K562 (cell line): ENCODE results near the gene ENC1. TPM values are rescaled to one million over a fixed set of nuclear protein-coding genes. Genes with fewer than 3 reads are reported as not detected.

ENCODE experiments used
- ATAC-seq: fragments of 200-7000 bp; cut with Tn5 transposase; 3 replicates; pipeline ENCODE4 v1.9.1; 2020; ENCODE audit warnings: moderate library complexity
- BruUV-seq: library from RNA; stranded (reverse); fragments of 400-500 nt; replicated peaks from 2 replicates; lab custom pipeline; 2021; lab: Mats Ljungman, UMichigan
- CTCF ChIA-PET: fragments of 300-600 bp; formaldehyde crosslinking; extraction: SDS; loops from one replicate; lab custom pipeline; 2021; ENCODE audit warnings: low intra/inter-chr PET ratio; lab: Yijun Ruan, JAX
- POLR2A ChIA-PET: fragments of 300-600, 350-650 bp; sonication (Branson Sonifier 250); formaldehyde crosslinking; extraction: SDS; loops from one replicate; lab custom pipeline; 2021; ENCODE audit warnings: antibody characterized with exemption, inconsistent platforms; lab: Yijun Ruan, JAX
- DNase-seq, 4 experiments: peaks; one replicate each; pipeline versions ENCODE4 v3.0.0 to v3.0.0-alpha.2; 2011 to 2018; ENCODE audit warnings: low spot score in 3 of 4, mixed read lengths in 3 of 4; ENCODE audit errors: extremely low read depth in 1 of 4
- FAIRE-seq: peaks from 2 replicates; lab custom pipeline; 2011; peaks lifted over from hg19 to GRCh38; lab: Jason Lieb, UNC
- H2AFZ ChIP-seq: 2 replicates; pipeline ENCODE4 v1.6.0; 2011; ENCODE audit warnings: low read depth, low read length, control low read depth, inconsistent platforms
- H3K27ac ChIP-seq: fragments of 200-600 bp; 3 replicates; pipeline ENCODE4 v1.8.0; 2011; ENCODE audit warnings: low read depth, mild to moderate bottlenecking, control low read depth, inconsistent platforms, low read length, moderate library complexity, mixed read lengths; ENCODE audit errors: extremely low read depth
- H3K27me3 ChIP-seq, 2 experiments: fragments of 300-600 bp in 1 of 2; 2 replicates in 1 of 2; 3 replicates in 1 of 2; pipeline versions ENCODE4 v1.6.0 to v1.8.0; 2011; ENCODE audit warnings: inconsistent platforms in 2 of 2, low read length in 2 of 2, mild to moderate bottlenecking in 1 of 2, mixed read lengths in 1 of 2, moderate library complexity in 1 of 2; ENCODE audit not compliant: control insufficient read depth in 2 of 2, insufficient read depth in 2 of 2
- H3K36me3 ChIP-seq: fragments of 300-600 bp; 3 replicates; pipeline ENCODE4 v1.8.0; 2011; ENCODE audit warnings: mild to moderate bottlenecking, low read length, inconsistent platforms; ENCODE audit not compliant: control insufficient read depth, insufficient read depth
- H3K4me1 ChIP-seq, 2 experiments: fragments of 200-600 bp in 1 of 2; replicated peaks in 1 of 2; 2 replicates in 1 of 2; 3 replicates in 1 of 2; pipeline versions ENCODE4 v1.5.1 to v1.8.0; 2011; ENCODE audit warnings: inconsistent platforms in 2 of 2, low read length in 2 of 2, mild to moderate bottlenecking in 1 of 2, mixed read lengths in 1 of 2, moderate library complexity in 1 of 2; ENCODE audit not compliant: control insufficient read depth in 2 of 2, insufficient read depth in 2 of 2
- H3K4me2 ChIP-seq: 2 replicates; pipeline ENCODE4 v1.6.1; 2011; ENCODE audit warnings: low read length, control low read depth, inconsistent platforms, mixed read lengths; ENCODE audit not compliant: insufficient read depth
- H3K4me3 ChIP-seq: fragments of 200-600 bp; sonication (generic), shearing (Covaris generic); 2 replicates; pipeline ENCODE4 v1.5.1; 2016; ENCODE audit warnings: control low read depth, inconsistent platforms
- H3K79me2 ChIP-seq: fragments of 200-600 bp; 3 replicates; pipeline ENCODE4 v1.8.0; 2011; ENCODE audit warnings: low read length, inconsistent platforms; ENCODE audit not compliant: control insufficient read depth, insufficient read depth
- H3K9ac ChIP-seq, 2 experiments: 2 replicates each; pipeline versions ENCODE4 v1.6.0 to v1.6.1; 2011; ENCODE audit warnings: low read depth in 2 of 2, low read length in 2 of 2, control low read depth in 1 of 2, inconsistent platforms in 1 of 2, mild to moderate bottlenecking in 1 of 2, mixed read lengths in 1 of 2; ENCODE audit not compliant: insufficient read depth in 1 of 2
- H3K9me1 ChIP-seq: one replicate; pipeline ENCODE4 v1.6.0; 2011; ENCODE audit warnings: inconsistent platforms, mild to moderate bottlenecking, low read length, moderate library complexity; ENCODE audit not compliant: control insufficient read depth, insufficient read depth
- H3K9me3 ChIP-seq: replicated peaks from 2 replicates; pipeline ENCODE4 v1.5.1; 2011; ENCODE audit warnings: low read depth, low read length, inconsistent platforms; ENCODE audit not compliant: control insufficient read depth, insufficient read depth
- H4K20me1 ChIP-seq: replicated peaks from 2 replicates; pipeline ENCODE4 v1.6.1; 2011; ENCODE audit warnings: low read length, inconsistent platforms, mixed read lengths; ENCODE audit not compliant: control insufficient read depth, insufficient read depth
- MAFG ChIP-seq: fragments of 450-650 bp; conservative IDR thresholded peaks from 2 replicates; pipeline ENCODE4 v1.6.1; 2016; ENCODE audit warnings: missing genetic modification characterization, missing compliant biosample characterization
- PRDM10 ChIP-seq: fragments of 450-650 bp; IDR thresholded peaks from 2 replicates; pipeline ENCODE4 v1.6.1; 2018; ENCODE audit not compliant: partially characterized antibody
- TOE1 ChIP-seq, 2 experiments: fragments of 450-650 bp in 1 of 2; sonication (generic) in 1 of 2; formaldehyde crosslinking in 1 of 2; IDR thresholded peaks; 2 replicates each; pipeline versions ENCODE4 v1.7.1 to v1.8.0; 2016 to 2022; ENCODE audit warnings: borderline replicate concordance in 2 of 2, mild to moderate bottlenecking in 2 of 2, antibody characterized with exemption in 1 of 2, inconsistent platforms in 1 of 2, low read depth in 1 of 2, missing genetic modification reagents in 1 of 2, moderate library complexity in 1 of 2
- ZNF280A ChIP-seq: fragments of 450-650 bp; IDR thresholded peaks from 2 replicates; pipeline ENCODE4 v1.6.1; 2018; ENCODE audit warnings: mild to moderate bottlenecking, low read depth; ENCODE audit not compliant: partially characterized antibody
- ZNF324 ChIP-seq: fragments of 250-450 bp; sonication (Bioruptor Pico); IDR thresholded peaks from 2 replicates; pipeline ENCODE4 v1.4.0; 2020; ENCODE audit warnings: mild to moderate bottlenecking
- WGBS: fragments of 100-300 bp; shearing (Covaris generic); methylation state at CpG from one replicate; pipeline ENCODE4 v1.1.6; 2016; ENCODE audit warnings: low coverage, mixed read lengths; ENCODE audit not compliant: insufficient coverage; ENCODE audit errors: missing lambda C conversion rate; 5-methylcytosine and 5-hydroxymethylcytosine counted together
- in situ Hi-C: fragments of 300-500 bp; cut with MboI; formaldehyde crosslinking; loops from 4 replicates; pipeline ENCODE4 v1.15.0; 2018; ENCODE audit warnings: inconsistent platforms, mixed read lengths
- intact Hi-C: fragments of 100-400 bp; cut with micrococcal nuclease; formaldehyde crosslinking; loops from 2 replicates; pipeline ENCODE4 v1.14.2; 2022
- polyA plus RNA-seq, 8 experiments: library from polyadenylated mRNA; depleted of rRNA in 4 of 8; stranded (reverse) in 5 of 8; unstranded in 3 of 8; fragments of >200 nt; fragmentation: Nextera tagmentation in 2 of 8; fragmentation: Illumina TruSeq in 1 of 8; extraction: Ambion mirVana in 2 of 8; extraction: Trizol in 1 of 8; gene quantifications; 2 replicates each; pipeline versions ENCODE4 v1.2.1 to v1.2.3, GENCODE V29; 2011 to 2014; ENCODE audit warnings: inconsistent platforms in 1 of 8, missing spikeins in 1 of 8
- total RNA-seq, 7 experiments: library from RNA; depleted of rRNA in 6 of 7; stranded (reverse); fragments of >200 nt in 6 of 7; fragmentation: Illumina TruSeq in 2 of 7; extraction: Trizol in 2 of 7; gene quantifications; 2 replicates each; pipeline versions ENCODE4 v1.2.1 to v1.2.3, GENCODE V29; 2011 to 2021; ENCODE audit warnings: low replicate concordance in 1 of 7

ENC1 gene
- total and polyA plus RNA-seq, 9 of the 15 experiments (the other 6 are each of a cell fraction or from before 2014, with no cell fraction given): 0.17 to 3.2 (median 0.97) TPM

GRCh38 chr5:74660140-74660539, 19.6 kb upstream of the ENC1 start:
- TF ChIP-seq TOE1 (IDR thresholded peaks at IDR 0.05; ENCODE audit: borderline replicate concordance) (no peak), TOE1 (CRISPR knock-in tag; IDR thresholded peaks at IDR 0.05; ENCODE audit: borderline replicate concordance, low read depth) (no peak), ZNF280A (no peak), MAFG (tag) (no peak), PRDM10 (no peak), ZNF324 (CRISPR knock-in tag) (no peak)
- Histone ChIP-seq H3K27me3 (peaks cover 0 to 19% of the 10 kb centered on the region in 2 experiments; a peak in 4 of 5 replicates), H3K27ac (no peak overlapping the region), H3K4me2 (no peak overlapping the region), H3K9me1 (no peaks in the 10 kb centered on the region), H3K79me2 (no peaks in the 10 kb centered on the region), H3K36me3 (no peaks in the 10 kb centered on the region), H3K9me3 (no peaks in the 10 kb centered on the region), H2AFZ (no peak overlapping the region), H3K4me3 (no peak overlapping the region), H4K20me1 (no peaks in the 10 kb centered on the region), H3K9ac (no peak overlapping the region), H3K4me1 (no peaks in the 10 kb centered on the region)
- FAIRE-seq: no peak
- no peak for ATAC-seq
- 0% methylated on average over 1 of the region's 1 CpG for WGBS
- POLR2A ChIA-PET: interaction anchor here (0.7 to 1.1 kb wide), 2 partner anchors 14 to 704 kb away, joined by 3 to 4 read pairs; no protein-coding TSS in a partner anchor
- BruUV-seq: no TSS peak
- DNase-seq: no peak
- in situ Hi-C loops (no loop called here), intact Hi-C loops (no loop called here)
- CTCF ChIA-PET: no interaction called here
